SK-N-SH (cell line): ENCODE data around the gene CLASP2. TPM values are rescaled to one million over a fixed set of nuclear protein-coding genes. Genes with fewer than 3 reads are reported as not detected.

Experiments used
- CTCF ChIA-PET: fragments of 300-600, 350-600 bp; formaldehyde crosslinking; extraction: SDS; loops from one replicate; lab custom pipeline; 2021; lab: Yijun Ruan, JAX
- POLR2A ChIA-PET: fragments of 350-600 bp; sonication (Branson Sonifier 250); formaldehyde crosslinking; extraction: SDS; loops from one replicate; lab custom pipeline; 2020; ENCODE audit warnings: antibody characterized with exemption, inconsistent platforms; lab: Yijun Ruan, JAX
- DNase-seq: peaks from one replicate; pipeline ENCODE4 v3.0.0; 2012
- H2AFZ ChIP-seq: fragments of 200-600 bp; sonication (generic); 2 replicates; pipeline ENCODE4 v1.8.1; 2016; ENCODE audit warnings: antibody characterized with exemption, mild to moderate bottlenecking, low read depth
- H3F3A ChIP-seq: fragments of 200-600 bp; sonication (generic); replicated peaks from 2 replicates; pipeline ENCODE3; 2016; ENCODE audit warnings: antibody characterized with exemption, mild to moderate bottlenecking; ENCODE audit not compliant: insufficient read depth
- H3K27ac ChIP-seq, 2 experiments: fragments of 200-500 bp in 1 of 2; fragments of 200-600 bp in 1 of 2; sonication (Bioruptor generic) in 1 of 2; sonication (generic), shearing (Covaris generic) in 1 of 2; 2 replicates each; pipeline versions ENCODE4 v1.5.1 to v1.6.1; 2014 to 2016; ENCODE audit warnings: low read depth in 2 of 2, inconsistent platforms in 1 of 2, low read length in 1 of 2, mild to moderate bottlenecking in 1 of 2, mixed read lengths in 1 of 2
- H3K27me3 ChIP-seq: fragments of 200-600 bp; sonication (generic), shearing (Covaris generic); 2 replicates; pipeline ENCODE4 v1.6.1; 2016; ENCODE audit warnings: mixed run types; ENCODE audit not compliant: insufficient read depth
- H3K36me3 ChIP-seq, 2 experiments: fragments of 200-500 bp in 1 of 2; fragments of 200-600 bp in 1 of 2; sonication (Bioruptor generic) in 1 of 2; sonication (generic) in 1 of 2; replicated peaks in 1 of 2; 2 replicates each; pipeline versions ENCODE3 to v1.5.1; 2014 to 2016; ENCODE audit warnings: low read length in 1 of 2, mild to moderate bottlenecking in 1 of 2; ENCODE audit not compliant: insufficient read depth in 2 of 2, control insufficient read depth in 1 of 2
- H3K4me1 ChIP-seq, 2 experiments: fragments of 200-500 bp in 1 of 2; fragments of 200-600 bp in 1 of 2; sonication (Bioruptor generic) in 1 of 2; sonication (generic), shearing (Covaris generic) in 1 of 2; 2 replicates each; pipeline versions ENCODE4 v1.5.1 to v1.6.1; 2014 to 2016; ENCODE audit warnings: low read depth in 1 of 2, low read length in 1 of 2, mixed run types in 1 of 2; ENCODE audit not compliant: insufficient read depth in 2 of 2, control insufficient read depth in 1 of 2
- H3K4me2 ChIP-seq: fragments of 200-600 bp; sonication (generic), shearing (Covaris generic); 2 replicates; pipeline ENCODE4 v1.6.1; 2017; ENCODE audit warnings: mixed run types
- H3K4me3 ChIP-seq, 2 experiments: fragments of 200-500 bp in 1 of 2; fragments of 200-600 bp in 1 of 2; sonication (Bioruptor generic) in 1 of 2; sonication (generic), shearing (Covaris generic) in 1 of 2; 2 replicates each; pipeline versions ENCODE4 v1.5.1 to v1.8.1; 2014 to 2016; ENCODE audit warnings: low read depth in 2 of 2, inconsistent platforms in 1 of 2, low read length in 1 of 2, mild to moderate bottlenecking in 1 of 2, mixed read lengths in 1 of 2, moderate library complexity in 1 of 2
- H3K79me2 ChIP-seq: fragments of 200-600 bp; sonication (generic); 2 replicates; pipeline ENCODE4 v1.8.1; 2017; ENCODE audit warnings: mild to moderate bottlenecking; ENCODE audit not compliant: insufficient read depth
- H3K9ac ChIP-seq: fragments of 200-600 bp; sonication (generic); 2 replicates; pipeline ENCODE4 v1.6.1; 2017; ENCODE audit warnings: mixed run types
- H3K9me2 ChIP-seq: fragments of 200-600 bp; sonication (generic); 2 replicates; pipeline ENCODE4 v1.6.1; 2017; ENCODE audit warnings: mixed run types
- H3K9me3 ChIP-seq: fragments of 200-600 bp; sonication (generic); 2 replicates; pipeline ENCODE4 v1.6.1; 2017; ENCODE audit warnings: mixed run types, mild to moderate bottlenecking, moderate library complexity
- H4K20me1 ChIP-seq: fragments of 200-600 bp; sonication (generic); 2 replicates; pipeline ENCODE4 v1.6.1; 2017; ENCODE audit warnings: mild to moderate bottlenecking, mixed run types; ENCODE audit not compliant: insufficient read depth
- EP300 ChIP-seq, 2 experiments: IDR thresholded peaks; 2 replicates each; pipeline versions ENCODE4 v1.4.0 to v1.6.1; 2012; ENCODE audit warnings: borderline replicate concordance in 1 of 2, low read depth in 1 of 2, low read length in 1 of 2
- GABPA ChIP-seq: IDR thresholded peaks from 2 replicates; pipeline ENCODE4 v1.4.0; 2012; ENCODE audit warnings: low read depth, mild to moderate bottlenecking
- JUND ChIP-seq: IDR thresholded peaks from 2 replicates; pipeline ENCODE4 v1.4.0; 2012
- MXI1 ChIP-seq: IDR thresholded peaks from 2 replicates; pipeline ENCODE4 v1.6.1; 2012; ENCODE audit warnings: mild to moderate bottlenecking, low read depth, low read length, improper control_type of control experiment
- NRF1 ChIP-seq: IDR thresholded peaks from 2 replicates; pipeline ENCODE4 v1.6.1; 2012; ENCODE audit warnings: low read depth, mild to moderate bottlenecking, low read length
- RFX5 ChIP-seq: IDR thresholded peaks from 2 replicates; pipeline ENCODE4 v1.6.1; 2012; ENCODE audit warnings: mild to moderate bottlenecking, improper control_type of control experiment, low read length
- YY1 ChIP-seq: IDR thresholded peaks from 2 replicates; pipeline ENCODE4 v1.4.0; 2012; ENCODE audit warnings: low read depth, mild to moderate bottlenecking
- WGBS: methylation state at CpG from one replicate; pipeline ENCODE4 v1.1.6; 2017; ENCODE audit warnings: low lambda C conversion rate; 5-methylcytosine and 5-hydroxymethylcytosine counted together
- polyA plus RNA-seq, 3 experiments: library from polyadenylated mRNA; depleted of rRNA; stranded (reverse); fragments of >200 nt; gene quantifications; 2 replicates each; pipeline ENCODE4 v1.2.3, GENCODE V29; 2012
- TF ChIP-seq, protein P1 (sequence below): IDR thresholded peaks from 2 replicates; pipeline ENCODE4 v1.6.1; 2012; ENCODE audit warnings: mild to moderate bottlenecking, low read depth, low read length, moderate library complexity
- TF ChIP-seq, protein P2 (sequence below): IDR thresholded peaks from 2 replicates; pipeline ENCODE4 v1.4.0; 2012; ENCODE audit warnings: low read depth, borderline replicate concordance
- TF ChIP-seq, protein P3 (sequence below): IDR thresholded peaks from 2 replicates; pipeline ENCODE4 v1.4.0; 2012; ENCODE audit warnings: low read depth, borderline replicate concordance

CLASP2 gene
- polyA plus RNA-seq, 1 of the 3 experiments (the other 2 are of a cell fraction) = 13.2 TPM

DNA sequence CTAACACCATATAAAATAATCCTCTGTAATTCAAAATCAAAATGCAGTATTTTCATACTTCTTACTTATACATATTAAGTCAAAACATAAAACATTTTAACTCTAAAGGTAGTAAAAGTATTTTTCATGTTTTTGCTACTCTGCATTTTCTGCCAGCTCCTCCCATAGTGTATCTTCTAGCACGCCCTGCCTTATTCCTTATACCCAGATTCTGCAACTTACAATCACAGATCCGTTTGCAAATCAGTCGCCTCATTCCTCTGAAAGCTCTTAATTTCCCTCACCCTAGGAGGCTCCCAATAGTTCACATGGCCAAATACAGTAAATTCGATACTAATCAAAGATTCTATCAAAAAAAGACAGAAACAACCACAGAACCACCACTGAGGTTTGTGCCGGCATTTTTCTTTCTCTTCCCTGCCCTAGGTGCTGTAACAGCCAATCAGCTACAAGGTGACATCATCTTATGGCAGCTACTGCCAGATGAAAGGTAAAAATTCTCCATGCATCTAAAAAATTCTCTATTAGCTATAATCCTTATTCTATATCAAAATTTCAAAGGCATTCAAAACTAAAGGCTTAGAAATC is 72.9 kb downstream of the CLASP2 start:
- H4K20me1 ChIP-seq = no peaks in the 10 kb centered on the region
- H3K79me2 ChIP-seq = peaks cover 28% of the 10 kb centered on the region
- peak overlapping the region; percentile 52 to 64 for H3K4me3 ChIP-seq
- TF ChIP-seq, protein P1, sequence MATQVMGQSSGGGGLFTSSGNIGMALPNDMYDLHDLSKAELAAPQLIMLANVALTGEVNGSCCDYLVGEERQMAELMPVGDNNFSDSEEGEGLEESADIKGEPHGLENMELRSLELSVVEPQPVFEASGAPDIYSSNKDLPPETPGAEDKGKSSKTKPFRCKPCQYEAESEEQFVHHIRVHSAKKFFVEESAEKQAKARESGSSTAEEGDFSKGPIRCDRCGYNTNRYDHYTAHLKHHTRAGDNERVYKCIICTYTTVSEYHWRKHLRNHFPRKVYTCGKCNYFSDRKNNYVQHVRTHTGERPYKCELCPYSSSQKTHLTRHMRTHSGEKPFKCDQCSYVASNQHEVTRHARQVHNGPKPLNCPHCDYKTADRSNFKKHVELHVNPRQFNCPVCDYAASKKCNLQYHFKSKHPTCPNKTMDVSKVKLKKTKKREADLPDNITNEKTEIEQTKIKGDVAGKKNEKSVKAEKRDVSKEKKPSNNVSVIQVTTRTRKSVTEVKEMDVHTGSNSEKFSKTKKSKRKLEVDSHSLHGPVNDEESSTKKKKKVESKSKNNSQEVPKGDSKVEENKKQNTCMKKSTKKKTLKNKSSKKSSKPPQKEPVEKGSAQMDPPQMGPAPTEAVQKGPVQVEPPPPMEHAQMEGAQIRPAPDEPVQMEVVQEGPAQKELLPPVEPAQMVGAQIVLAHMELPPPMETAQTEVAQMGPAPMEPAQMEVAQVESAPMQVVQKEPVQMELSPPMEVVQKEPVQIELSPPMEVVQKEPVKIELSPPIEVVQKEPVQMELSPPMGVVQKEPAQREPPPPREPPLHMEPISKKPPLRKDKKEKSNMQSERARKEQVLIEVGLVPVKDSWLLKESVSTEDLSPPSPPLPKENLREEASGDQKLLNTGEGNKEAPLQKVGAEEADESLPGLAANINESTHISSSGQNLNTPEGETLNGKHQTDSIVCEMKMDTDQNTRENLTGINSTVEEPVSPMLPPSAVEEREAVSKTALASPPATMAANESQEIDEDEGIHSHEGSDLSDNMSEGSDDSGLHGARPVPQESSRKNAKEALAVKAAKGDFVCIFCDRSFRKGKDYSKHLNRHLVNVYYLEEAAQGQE = no peak
- TF ChIP-seq RFX5 (peak; percentile 54; the same call in 1 of the 2 replicates), MXI1 (peak; percentile 69), EP300 (IDR thresholded peaks at IDR 0.05; ENCODE audit: borderline replicate concordance in 1 of 2, low read depth in 1 of 2, low read length in 1 of 2) (0 out of 4 replicates have a peak, but pooled peaks of 1 of the 2 experiments have one; percentile 15), YY1 (peak; percentile 80; the same call in 1 of the 2 replicates), JUND (no peak), NRF1 (no peak), GABPA (no peak)
- TF ChIP-seq, protein P2, sequence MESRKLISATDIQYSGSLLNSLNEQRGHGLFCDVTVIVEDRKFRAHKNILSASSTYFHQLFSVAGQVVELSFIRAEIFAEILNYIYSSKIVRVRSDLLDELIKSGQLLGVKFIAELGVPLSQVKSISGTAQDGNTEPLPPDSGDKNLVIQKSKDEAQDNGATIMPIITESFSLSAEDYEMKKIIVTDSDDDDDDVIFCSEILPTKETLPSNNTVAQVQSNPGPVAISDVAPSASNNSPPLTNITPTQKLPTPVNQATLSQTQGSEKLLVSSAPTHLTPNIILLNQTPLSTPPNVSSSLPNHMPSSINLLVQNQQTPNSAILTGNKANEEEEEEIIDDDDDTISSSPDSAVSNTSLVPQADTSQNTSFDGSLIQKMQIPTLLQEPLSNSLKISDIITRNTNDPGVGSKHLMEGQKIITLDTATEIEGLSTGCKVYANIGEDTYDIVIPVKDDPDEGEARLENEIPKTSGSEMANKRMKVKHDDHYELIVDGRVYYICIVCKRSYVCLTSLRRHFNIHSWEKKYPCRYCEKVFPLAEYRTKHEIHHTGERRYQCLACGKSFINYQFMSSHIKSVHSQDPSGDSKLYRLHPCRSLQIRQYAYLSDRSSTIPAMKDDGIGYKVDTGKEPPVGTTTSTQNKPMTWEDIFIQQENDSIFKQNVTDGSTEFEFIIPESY = no peak
- TF ChIP-seq, protein P3, sequence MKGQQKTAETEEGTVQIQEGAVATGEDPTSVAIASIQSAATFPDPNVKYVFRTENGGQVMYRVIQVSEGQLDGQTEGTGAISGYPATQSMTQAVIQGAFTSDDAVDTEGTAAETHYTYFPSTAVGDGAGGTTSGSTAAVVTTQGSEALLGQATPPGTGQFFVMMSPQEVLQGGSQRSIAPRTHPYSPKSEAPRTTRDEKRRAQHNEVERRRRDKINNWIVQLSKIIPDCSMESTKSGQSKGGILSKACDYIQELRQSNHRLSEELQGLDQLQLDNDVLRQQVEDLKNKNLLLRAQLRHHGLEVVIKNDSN = no peak
- no peaks in the 10 kb centered on the region for H3K27me3 ChIP-seq
- H3K4me2 ChIP-seq = peak overlapping the region; percentile 62
- peaks cover 9% of the 10 kb centered on the region for H3F3A ChIP-seq
- peak; percentile 58 for DNase-seq
- peak overlapping the region; percentile 72 for H2AFZ ChIP-seq
- peak overlapping the region; percentile 40; the same call in 1 of the 2 replicates for H3K9ac ChIP-seq
- no peaks in the 10 kb centered on the region for H3K9me3 ChIP-seq
- WGBS = 21% methylated on average over 5 of the region's 5 CpGs
- H3K9me2 ChIP-seq = no peaks in the 10 kb centered on the region
- H3K36me3 ChIP-seq = peaks cover 11 to 14% of the 10 kb centered on the region in 2 experiments
- H3K4me1 ChIP-seq = peaks cover 2 to 4% of the 10 kb centered on the region in 2 experiments; a peak in 3 of 4 replicates
- POLR2A ChIA-PET = interaction anchor here (1.9 to 3.2 kb wide), 3 partner anchors 12 to 153 kb away, joined by 3 to 47 read pairs (median 4); partner anchors contain the start of gene PDCD6IP
- CTCF ChIA-PET = interaction anchor here (0.6 to 2.3 kb wide), 8 partner anchors 8 to 140 kb away, joined by 3 to 11 read pairs (median 4); partner anchors contain the start of gene CLASP2
- peak overlapping the region; percentile 16 to 77; a peak in 3 of 4 replicates for H3K27ac ChIP-seq
